HepG2 (cell line): ENCODE measurements around the gene TEDC1. TPM values are rescaled to one million over a fixed set of nuclear protein-coding genes. Genes with fewer than 3 reads are reported as not detected.

Experiments
- ATAC-seq: fragments of 200-7000 bp; cut with Tn5 transposase; 3 replicates; pipeline ENCODE4 v1.9.1; 2020; ENCODE audit warnings: mild to moderate bottlenecking, moderate library complexity
- BruUV-seq: library from RNA; stranded (reverse); fragments of 400-500 nt; replicated peaks from 2 replicates; lab custom pipeline; 2021; lab: Mats Ljungman, UMichigan
- CTCF ChIA-PET: fragments of 300-600 bp; formaldehyde crosslinking; extraction: SDS; loops from one replicate; lab custom pipeline; 2021; ENCODE audit warnings: low total read pairs, inconsistent platforms, low intra/inter-chr PET ratio; lab: Yijun Ruan, JAX
- POLR2A ChIA-PET: fragments of 350-600 bp; sonication (Branson Sonifier 250); formaldehyde crosslinking; loops from one replicate; lab custom pipeline; 2020; ENCODE audit warnings: antibody characterized with exemption, inconsistent platforms; lab: Yijun Ruan, JAX
- DNase-seq: peaks from one replicate; pipeline ENCODE4 v3.0.0-alpha.2; 2015; ENCODE audit warnings: low spot score
- FAIRE-seq: peaks from 3 replicates; lab custom pipeline; 2011; peaks lifted over from hg19 to GRCh38; lab: Jason Lieb, UNC
- H2AFZ ChIP-seq: one replicate; pipeline ENCODE4 v1.6.1; 2011; ENCODE audit warnings: low read length, inconsistent platforms
- H3K27ac ChIP-seq: fragments of 300-600 bp; 3 replicates; pipeline ENCODE4 v1.8.0; 2011; ENCODE audit warnings: mixed run types, mild to moderate bottlenecking, mixed read lengths, low read length, inconsistent platforms; ENCODE audit not compliant: insufficient read depth; ENCODE audit errors: extremely low read length
- H3K27me3 ChIP-seq, 2 experiments: fragments of 200-600 bp in 1 of 2; 2 replicates in 1 of 2; 3 replicates in 1 of 2; pipeline versions ENCODE4 v1.6.0 to v1.8.0; 2011; ENCODE audit warnings: low read length in 2 of 2, mild to moderate bottlenecking in 2 of 2, moderate library complexity in 2 of 2, inconsistent platforms in 1 of 2; ENCODE audit not compliant: insufficient read depth in 2 of 2, control insufficient read depth in 1 of 2
- H3K36me3 ChIP-seq, 2 experiments: fragments of 200-600 bp in 1 of 2; replicated peaks in 1 of 2; 2 replicates in 1 of 2; 3 replicates in 1 of 2; pipeline versions ENCODE4 v1.5.1 to v1.8.0; 2011; ENCODE audit warnings: low read length in 2 of 2, inconsistent platforms in 1 of 2; ENCODE audit not compliant: insufficient read depth in 2 of 2, control insufficient read depth in 1 of 2
- H3K4me1 ChIP-seq: 2 replicates; pipeline ENCODE4 v1.5.1; 2012; ENCODE audit warnings: low read length, inconsistent platforms; ENCODE audit not compliant: insufficient read depth
- H3K4me2 ChIP-seq: 2 replicates; pipeline ENCODE4 v1.6.0; 2011; ENCODE audit warnings: low read depth, low read length, inconsistent platforms
- H3K4me3 ChIP-seq, 3 experiments: fragments of 200-600 bp in 1 of 3; sonication (generic), shearing (Covaris generic) in 1 of 3; replicated peaks in 1 of 3; 2 replicates each; pipeline ENCODE4 v1.5.1; 2011 to 2016; ENCODE audit warnings: low read length in 3 of 3, inconsistent platforms in 2 of 3, low read depth in 2 of 3, mild to moderate bottlenecking in 2 of 3, control low read depth in 1 of 3, mixed read lengths in 1 of 3; ENCODE audit not compliant: insufficient read depth in 1 of 3
- H3K79me2 ChIP-seq: one replicate; pipeline ENCODE4 v1.6.1; 2011; ENCODE audit warnings: low read length, inconsistent platforms; ENCODE audit not compliant: insufficient read depth
- H3K9ac ChIP-seq: 2 replicates; pipeline ENCODE4 v1.6.0; 2011; ENCODE audit warnings: mild to moderate bottlenecking, low read depth, low read length, inconsistent platforms; ENCODE audit not compliant: insufficient read depth
- H3K9me3 ChIP-seq: 2 replicates; pipeline ENCODE4 v1.5.1; 2012; ENCODE audit warnings: mild to moderate bottlenecking, low read length
- H4K20me1 ChIP-seq: 2 replicates; pipeline ENCODE4 v1.6.0; 2011; ENCODE audit warnings: inconsistent platforms, mild to moderate bottlenecking, low read length, moderate library complexity; ENCODE audit not compliant: insufficient read depth
- ATF7 ChIP-seq, 2 experiments: fragments of 450-650 bp in 1 of 2; sonication (generic) in 1 of 2; formaldehyde crosslinking in 1 of 2; IDR thresholded peaks; 2 replicates each; pipeline versions ENCODE4 v1.4.0 to v1.6.1; 2016 to 2020; ENCODE audit warnings: antibody characterized with exemption in 1 of 2, mild to moderate bottlenecking in 1 of 2, missing genetic modification reagents in 1 of 2
- DR1 ChIP-seq: sonication (generic); formaldehyde crosslinking; IDR thresholded peaks from 2 replicates; pipeline ENCODE4 v1.8.0; 2021; ENCODE audit warnings: mild to moderate bottlenecking, missing genetic modification reagents, inconsistent platforms
- EEA1 ChIP-seq: sonication (generic); formaldehyde crosslinking; IDR thresholded peaks from 2 replicates; pipeline ENCODE4 v1.5.1; 2020; ENCODE audit warnings: mild to moderate bottlenecking, missing genetic modification reagents, borderline replicate concordance
- GABPB1 ChIP-seq: IDR thresholded peaks from 2 replicates; pipeline ENCODE4 v1.6.1; 2016; ENCODE audit warnings: mild to moderate bottlenecking, missing genetic modification reagents, moderate library complexity, missing compliant biosample characterization
- KDM4B ChIP-seq: sonication (generic); formaldehyde crosslinking; IDR thresholded peaks from 2 replicates; pipeline ENCODE4 v1.4.0; 2020; ENCODE audit warnings: missing genetic modification reagents
- KMT2A ChIP-seq: sonication (generic); formaldehyde crosslinking; IDR thresholded peaks from 2 replicates; pipeline ENCODE4 v1.4.0; 2020; ENCODE audit warnings: missing genetic modification reagents
- MAF1 ChIP-seq: sonication (generic); formaldehyde crosslinking; IDR thresholded peaks from 2 replicates; pipeline ENCODE4 v1.5.0; 2020; ENCODE audit warnings: missing genetic modification reagents, borderline replicate concordance
- NFE2 ChIP-seq: sonication (generic); formaldehyde crosslinking; IDR thresholded peaks from 2 replicates; pipeline ENCODE4 v1.4.0; 2020; ENCODE audit warnings: missing genetic modification reagents
- PRPF4 ChIP-seq: fragments of 200-400 bp; formaldehyde crosslinking; IDR thresholded peaks from 2 replicates; pipeline ENCODE4 v1.6.1; 2016; ENCODE audit warnings: low read length, low read depth; ENCODE audit not compliant: poor library complexity, severe bottlenecking
- SAP130 ChIP-seq: IDR thresholded peaks from 2 replicates; pipeline ENCODE4 v1.6.1; 2016; ENCODE audit warnings: low read depth
- SRSF1 ChIP-seq: fragments of 200-400 bp; formaldehyde crosslinking; optimal IDR thresholded peaks from 2 replicates; pipeline ENCODE3; 2017; ENCODE audit warnings: mild to moderate bottlenecking, low read depth, low read length, moderate library complexity
- SRSF9 ChIP-seq: fragments of 200-400 bp; formaldehyde crosslinking; IDR thresholded peaks from 2 replicates; pipeline ENCODE4 v1.6.1; 2018; ENCODE audit warnings: borderline replicate concordance, mild to moderate bottlenecking, low read depth, low read length; ENCODE audit not compliant: insufficient read depth, poor library complexity, severe bottlenecking
- SUZ12 ChIP-seq: fragments of 150-350 bp; IDR thresholded peaks from 2 replicates; pipeline ENCODE4 v1.6.1; 2014; ENCODE audit warnings: low read depth, low read length
- ZNF10 ChIP-seq: sonication (generic); formaldehyde crosslinking; IDR thresholded peaks from 2 replicates; pipeline ENCODE4 v1.4.0; 2020; ENCODE audit warnings: mild to moderate bottlenecking, low read depth, missing genetic modification reagents, borderline replicate concordance
- ZNF207 ChIP-seq: fragments of 450-650 bp; IDR thresholded peaks from 2 replicates; pipeline ENCODE4 v1.6.1; 2016; ENCODE audit warnings: antibody characterized with exemption, borderline replicate concordance
- ZNF549 ChIP-seq: sonication (generic); formaldehyde crosslinking; IDR thresholded peaks from 2 replicates; pipeline ENCODE4 v1.5.0; 2020; ENCODE audit warnings: missing genetic modification reagents
- ZNF713 ChIP-seq: sonication (generic); formaldehyde crosslinking; IDR thresholded peaks from 2 replicates; pipeline ENCODE4 v1.4.0; 2020; ENCODE audit warnings: mild to moderate bottlenecking, missing genetic modification reagents
- WGBS: methylation state at CpG from one replicate; pipeline ENCODE4 v1.1.6; 2017; ENCODE audit warnings: low lambda C conversion rate; 5-methylcytosine and 5-hydroxymethylcytosine counted together
- in situ Hi-C: cut with HindIII; loops from 2 replicates; pipeline ENCODE4 v1.10.0; 2017; ENCODE audit warnings: low pct_unique_long_range_greater_than_20kb; ENCODE audit not compliant: extremely low pct_ligation_motif_present
- intact Hi-C: fragments of 100-400 bp; cut with micrococcal nuclease; formaldehyde crosslinking; loops from one replicate; pipeline ENCODE4 v1.10.0; 2022; ENCODE audit not compliant: unreplicated experiment
- polyA plus RNA-seq, 8 experiments: library from polyadenylated mRNA; depleted of rRNA in 3 of 8; stranded (reverse) in 7 of 8; unstranded in 1 of 8; fragments of >200 nt; fragmentation: Illumina TruSeq in 4 of 8; extraction: Trizol in 4 of 8; gene quantifications; 2 replicates each; pipeline versions ENCODE4 v1.2.1 to v1.2.3, GENCODE V29; 2011 to 2016; ENCODE audit warnings: low read depth in 4 of 8, missing spikeins in 1 of 8, mixed read lengths in 1 of 8; ENCODE audit not compliant: insufficient read depth in 1 of 8
- total RNA-seq, 5 experiments: library from RNA; depleted of rRNA; stranded (reverse); fragments of >200 nt; fragmentation: Illumina TruSeq; extraction: Trizol; gene quantifications; 2 replicates each; pipeline ENCODE4 v1.2.3, GENCODE V29; 2016; ENCODE audit warnings: low read depth in 1 of 5
- TF ChIP-seq, protein P1 (sequence below): sonication (generic); formaldehyde crosslinking; IDR thresholded peaks from 2 replicates; pipeline ENCODE4 v1.5.0; 2020; ENCODE audit warnings: mild to moderate bottlenecking, missing genetic modification reagents, borderline replicate concordance

TEDC1 gene
- total and polyA plus RNA-seq, 2 of the 13 experiments (the other 11 are each of a cell fraction or from before 2014, with no cell fraction given), result 5.7 to 27.4 TPM

GRCh38 chr14:105496831-105497591, 6.0 kb downstream of the TEDC1 start (continued):
- 0 out of 2 replicates have a peak, but pooled peaks have one; percentile 10 for TF ChIP-seq GABPB1 (CRISPR knock-in tag)
- no peak for TF ChIP-seq DR1 (CRISPR knock-in tag)
- TF ChIP-seq, protein P1, sequence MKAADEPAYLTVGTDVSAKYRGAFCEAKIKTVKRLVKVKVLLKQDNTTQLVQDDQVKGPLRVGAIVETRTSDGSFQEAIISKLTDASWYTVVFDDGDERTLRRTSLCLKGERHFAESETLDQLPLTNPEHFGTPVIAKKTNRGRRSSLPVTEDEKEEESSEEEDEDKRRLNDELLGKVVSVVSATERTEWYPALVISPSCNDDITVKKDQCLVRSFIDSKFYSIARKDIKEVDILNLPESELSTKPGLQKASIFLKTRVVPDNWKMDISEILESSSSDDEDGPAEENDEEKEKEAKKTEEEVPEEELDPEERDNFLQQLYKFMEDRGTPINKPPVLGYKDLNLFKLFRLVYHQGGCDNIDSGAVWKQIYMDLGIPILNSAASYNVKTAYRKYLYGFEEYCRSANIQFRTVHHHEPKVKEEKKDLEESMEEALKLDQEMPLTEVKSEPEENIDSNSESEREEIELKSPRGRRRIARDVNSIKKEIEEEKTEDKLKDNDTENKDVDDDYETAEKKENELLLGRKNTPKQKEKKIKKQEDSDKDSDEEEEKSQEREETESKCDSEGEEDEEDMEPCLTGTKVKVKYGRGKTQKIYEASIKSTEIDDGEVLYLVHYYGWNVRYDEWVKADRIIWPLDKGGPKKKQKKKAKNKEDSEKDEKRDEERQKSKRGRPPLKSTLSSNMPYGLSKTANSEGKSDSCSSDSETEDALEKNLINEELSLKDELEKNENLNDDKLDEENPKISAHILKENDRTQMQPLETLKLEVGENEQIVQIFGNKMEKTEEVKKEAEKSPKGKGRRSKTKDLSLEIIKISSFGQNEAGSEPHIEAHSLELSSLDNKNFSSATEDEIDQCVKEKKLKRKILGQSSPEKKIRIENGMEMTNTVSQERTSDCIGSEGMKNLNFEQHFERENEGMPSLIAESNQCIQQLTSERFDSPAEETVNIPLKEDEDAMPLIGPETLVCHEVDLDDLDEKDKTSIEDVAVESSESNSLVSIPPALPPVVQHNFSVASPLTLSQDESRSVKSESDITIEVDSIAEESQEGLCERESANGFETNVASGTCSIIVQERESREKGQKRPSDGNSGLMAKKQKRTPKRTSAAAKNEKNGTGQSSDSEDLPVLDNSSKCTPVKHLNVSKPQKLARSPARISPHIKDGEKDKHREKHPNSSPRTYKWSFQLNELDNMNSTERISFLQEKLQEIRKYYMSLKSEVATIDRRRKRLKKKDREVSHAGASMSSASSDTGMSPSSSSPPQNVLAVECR (CRISPR knock-in tag), result no peak

GRCh38 chr14:105497671-105498429, 6.8 kb downstream of the TEDC1 start:
- no TSS peak for BruUV-seq
- no peak for DNase-seq
- no peak for ATAC-seq
- TF ChIP-seq ZNF10 (no peak), ZNF207 (no peak), ZNF713 (CRISPR knock-in tag) (no peak), KDM4B (CRISPR knock-in tag) (no peak), EEA1 (CRISPR knock-in tag) (peak; percentile 28; the same call in 1 of the 2 replicates), SUZ12 (no peak), SRSF9 (no peak), PRPF4 (no peak), ZNF549 (CRISPR knock-in tag) (no peak), MAF1 (CRISPR knock-in tag) (no peak), ATF7 (IDR thresholded peaks at IDR 0.05) (no peak), ATF7 (CRISPR knock-in tag; IDR thresholded peaks at IDR 0.05) (no peak), KMT2A (no peak), SRSF1 (no peak), NFE2 (CRISPR knock-in tag) (no peak), SAP130 (CRISPR knock-in tag) (no peak)

More at GRCh38 chr14:105497671-105498429, 6.8 kb downstream of the TEDC1 start:
- peak overlapping the region; percentile 96 for H3K27ac ChIP-seq
- H3K9me3 ChIP-seq, result no peaks in the 10 kb centered on the region
- intact Hi-C loops, result loop anchor here (10.0 kb wide), 1 partner anchor 183 kb away; the partner anchor contains the start of gene PACS2
- FAIRE-seq, result no peak
- in situ Hi-C loops, result no loop called here
- peak overlapping the region; percentile 79 for H3K9ac ChIP-seq
- H3K36me3 ChIP-seq, result peaks cover 0 to 3% of the 10 kb centered on the region in 2 experiments; a peak in 1 of 5 replicates
- H3K27me3 ChIP-seq, result no peaks in the 10 kb centered on the region
- ChIA-PET POLR2A (interaction anchor here (2.0 to 2.3 kb wide), 2 partner anchors 30 to 197 kb away, joined by 4 to 8 read pairs; partner anchors contain the start of gene BRF1), CTCF (no interaction called here)
- peaks cover 23% of the 10 kb centered on the region for H3K79me2 ChIP-seq
- H3K4me2 ChIP-seq, result peak overlapping the region; percentile 96
- no peak overlapping the region for H2AFZ ChIP-seq
- H3K4me1 ChIP-seq, result peaks cover 90% of the 10 kb centered on the region
- peak overlapping the region in 1 of 3 experiments; percentile 73; a peak in 1 of 6 replicates for H3K4me3 ChIP-seq
- no peaks in the 10 kb centered on the region for H4K20me1 ChIP-seq
- 100% methylated on average over 6 of the region's 31 CpGs for WGBS
